Measurements from ENCODE around the gene ABLIM1. TPM values are rescaled to one million over a fixed set of nuclear protein-coding genes. Genes with fewer than 3 reads are reported as not detected.
"Not testable (repeated sequence)": the region's sequence is repeated elsewhere in the genome, so short reads cannot be mapped to it uniquely, and the experiment has no call there.

The ABLIM1 gene
- 1.8 and 2.3 TPM in 2 replicates for total RNA-seq (2014; rRNA removed; shearing (Covaris generic))

DNA sequence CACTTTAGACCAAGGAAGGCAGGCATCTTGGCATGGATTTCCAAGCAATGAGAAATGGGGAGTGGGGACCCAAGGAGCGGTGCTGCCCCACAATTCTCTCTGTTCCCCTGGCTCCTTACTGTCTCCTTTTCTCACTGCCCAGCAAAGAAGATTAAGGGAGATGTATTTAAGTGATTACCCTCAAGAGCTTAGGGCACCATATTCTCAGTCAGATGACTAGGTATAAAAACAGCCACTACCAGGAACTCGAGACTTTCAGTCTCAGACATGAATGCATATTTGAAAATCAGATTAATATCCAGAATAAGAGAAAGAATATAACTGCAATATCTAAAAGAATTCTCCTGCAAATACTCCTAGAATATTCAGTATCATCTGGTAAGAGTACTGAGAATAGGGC lies at the start of gene ABLIM1:
Gene ABLIM1, minus strand, starts transcription at position 101 of the 400 bp plus-strand sequence. Its CDS starts 75 bp downstream, at position 26.
- no peak for DNase-seq (ENCODE audit: low spot score)

DNA sequence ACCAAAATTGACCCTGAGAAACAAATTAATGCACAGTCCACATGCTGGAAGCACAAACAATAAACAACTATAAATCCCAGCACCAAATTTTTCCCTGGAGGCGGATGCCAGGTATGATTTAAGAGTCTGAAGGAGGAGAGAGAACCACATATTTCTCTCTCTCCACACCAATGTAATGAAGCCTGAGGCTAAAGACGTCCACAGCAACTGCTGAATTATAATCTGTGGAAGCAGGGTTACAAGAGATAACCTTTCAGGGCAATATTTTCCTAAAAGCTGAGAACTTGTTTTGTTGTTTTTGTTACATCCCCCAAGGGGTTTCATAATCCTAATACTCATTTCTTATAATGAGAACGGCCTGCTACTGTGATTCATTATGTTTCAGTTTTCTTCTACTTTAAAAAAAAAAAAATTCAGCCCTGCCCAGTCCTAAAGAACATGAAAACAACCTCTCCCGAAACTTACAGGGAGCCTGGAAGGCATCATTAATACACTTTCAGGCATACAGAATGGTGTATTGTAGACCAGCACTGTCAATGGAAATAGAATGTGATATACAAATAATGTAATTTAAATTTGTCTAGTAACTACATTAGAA lies 48.5 kb upstream of the ABLIM1 start:
- no peak for DNase-seq (ENCODE audit: low spot score)

DNA sequence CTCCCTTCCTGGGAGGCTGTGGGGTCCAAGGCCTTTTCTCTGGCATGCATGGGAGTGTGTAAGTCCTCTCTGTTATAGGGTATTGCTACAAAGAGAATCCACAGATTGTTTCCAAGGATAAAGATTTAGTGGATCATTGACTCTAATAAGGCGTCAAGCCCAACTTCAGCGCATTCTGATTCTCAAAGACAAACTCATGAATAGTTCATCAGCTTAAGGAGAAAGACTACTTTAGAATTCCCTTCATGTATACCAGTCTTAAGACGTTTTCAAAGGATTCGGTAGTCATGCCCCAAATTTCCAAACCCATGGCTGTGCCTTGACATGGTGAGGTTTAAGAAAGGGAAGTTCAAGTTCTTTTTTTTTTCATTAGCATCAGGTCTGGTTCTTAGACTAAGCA lies 46.6 kb upstream of the ABLIM1 start:
- DNase-seq (ENCODE audit: low spot score): no peak

DNA sequence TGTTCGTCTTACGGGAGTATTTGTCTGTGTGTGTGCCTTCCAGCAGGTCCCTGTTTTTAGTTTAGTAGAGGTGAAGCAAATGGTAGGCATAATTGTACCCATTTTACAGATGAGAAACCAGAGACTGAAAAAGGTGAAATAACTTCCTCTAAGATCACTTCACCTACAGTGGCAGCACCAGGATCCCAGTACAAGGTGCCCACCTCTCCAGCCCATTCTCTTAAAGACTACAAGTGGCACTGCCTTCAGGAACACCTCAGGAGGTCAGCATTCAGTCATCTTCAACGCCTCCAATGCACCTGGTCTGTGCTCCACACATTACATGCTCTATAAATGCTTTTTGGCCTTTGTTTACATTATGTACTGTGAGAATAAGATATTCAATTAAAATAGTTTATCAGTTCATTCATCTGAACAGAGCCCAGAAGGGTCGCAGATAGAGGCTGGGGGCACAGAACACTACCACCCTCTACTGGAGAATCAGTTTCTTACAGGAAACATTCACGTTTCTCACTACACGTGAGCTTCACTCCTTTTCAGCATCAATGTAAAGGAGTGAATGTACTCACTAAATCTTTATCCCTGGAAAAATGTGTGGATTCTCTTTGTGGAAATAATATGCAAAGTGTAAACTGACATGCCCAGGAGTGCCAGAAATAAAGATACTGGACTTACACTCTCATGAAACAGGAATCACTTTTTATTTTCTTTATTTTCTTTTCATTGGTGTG lies 45.5 kb upstream of the ABLIM1 start:
- peak; percentile 42 for DNase-seq (ENCODE audit: low spot score)

DNA sequence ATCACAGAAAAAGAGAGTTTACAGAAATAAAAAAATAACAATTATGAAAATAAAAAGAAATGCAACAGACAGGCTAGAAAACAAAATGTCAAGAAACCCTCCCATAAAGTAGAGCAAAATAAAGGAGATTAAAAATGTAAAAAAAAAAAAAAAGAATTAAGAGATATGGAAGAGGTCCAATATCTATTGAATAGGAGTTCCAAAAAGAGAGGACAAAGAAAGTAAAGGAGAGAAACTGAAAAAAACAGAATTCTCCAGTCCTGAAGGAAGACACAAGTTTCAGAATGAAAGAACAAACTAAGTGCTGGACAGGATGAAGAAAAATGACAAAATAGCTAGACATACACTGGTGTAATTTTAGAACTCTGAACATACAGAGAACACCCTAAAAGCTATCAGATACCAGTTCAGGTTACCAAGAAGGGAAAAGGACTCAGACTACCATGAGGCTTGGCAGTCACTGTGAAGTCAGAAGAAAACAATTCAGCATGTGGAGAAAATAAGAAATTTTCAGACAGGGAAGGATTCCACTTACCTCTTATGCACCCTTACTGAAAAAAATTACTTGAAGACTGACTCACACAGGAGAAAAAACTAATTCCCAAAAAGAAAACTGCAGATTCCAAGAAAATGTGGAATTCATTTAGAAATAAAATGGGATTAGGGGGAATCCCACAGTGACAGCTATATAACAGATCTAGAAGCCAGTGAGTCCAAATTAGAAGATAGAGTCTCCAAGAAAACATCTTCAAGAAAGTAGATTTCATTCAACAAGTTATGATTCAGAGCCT lies 40.4 kb upstream of the ABLIM1 start:
- DNase-seq (ENCODE audit: low spot score): no peak

DNA sequence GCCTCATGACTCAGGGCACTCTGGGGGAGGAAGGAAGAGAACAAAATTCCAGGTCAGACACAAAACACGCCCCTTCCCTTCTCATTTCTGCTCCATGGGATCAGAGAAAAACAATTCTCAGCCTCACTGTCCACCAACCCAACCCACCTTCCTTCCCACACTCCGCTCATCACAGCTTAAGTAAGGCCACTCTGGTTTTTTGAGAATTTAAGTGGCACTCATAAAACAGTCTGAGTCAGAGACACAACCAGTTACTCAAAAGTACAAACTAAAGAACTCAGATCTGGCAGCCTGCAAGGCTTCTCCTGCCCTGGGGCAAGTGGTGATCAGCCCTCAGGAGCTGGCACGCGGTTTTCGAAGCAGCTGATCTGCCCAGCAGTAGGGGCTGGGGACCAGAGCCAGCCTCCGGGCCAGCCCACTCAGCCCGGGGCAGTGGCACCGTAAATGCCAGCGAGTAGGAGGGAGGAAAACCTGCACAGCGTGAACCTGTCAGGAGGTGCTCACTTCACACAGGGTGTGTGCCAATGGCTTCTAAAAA lies 39.1 kb upstream of the ABLIM1 start:
- DNase-seq (ENCODE audit: low spot score): peak; percentile 79

DNA sequence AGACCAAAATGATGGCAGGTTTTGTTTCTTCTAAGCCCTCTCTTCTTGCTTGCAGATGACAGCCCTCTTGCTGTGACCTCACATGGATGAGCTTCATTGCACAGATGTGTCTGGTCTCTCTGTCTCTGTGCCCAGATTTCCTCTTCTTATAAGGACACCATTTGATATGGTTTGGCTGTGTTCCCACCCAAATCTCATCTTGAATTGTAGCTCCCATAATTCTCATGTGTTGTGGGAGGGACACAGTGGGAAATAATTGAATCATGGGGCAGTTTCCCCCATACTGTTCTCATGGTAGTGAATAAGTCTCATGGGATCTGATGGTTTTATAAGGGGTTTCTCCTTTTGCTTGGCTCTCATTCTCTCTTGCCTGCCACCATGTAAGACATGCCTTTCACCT lies 38.2 kb upstream of the ABLIM1 start:
- DNase-seq (ENCODE audit: low spot score): not testable (repeated sequence)

DNA sequence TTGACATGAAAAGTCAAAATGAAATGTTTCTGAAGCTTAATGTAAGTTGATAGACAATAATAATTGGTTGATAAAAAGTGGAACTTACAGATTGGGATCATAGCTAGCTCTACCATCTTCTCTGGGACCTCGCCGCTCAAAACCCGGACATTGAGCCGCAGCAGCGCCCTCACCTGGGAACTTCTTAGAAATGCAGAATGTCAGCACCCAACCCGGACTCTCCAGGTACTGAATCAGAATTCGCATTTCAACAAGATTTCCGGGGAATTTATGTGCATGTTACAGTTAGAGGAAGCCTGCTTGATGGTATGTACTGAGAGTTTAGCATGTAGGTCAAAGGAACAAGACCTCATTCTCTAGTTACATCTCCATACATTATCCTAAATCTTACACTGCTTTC lies 36.7 kb upstream of the ABLIM1 start:
- DNase-seq (ENCODE audit: low spot score): no peak

DNA sequence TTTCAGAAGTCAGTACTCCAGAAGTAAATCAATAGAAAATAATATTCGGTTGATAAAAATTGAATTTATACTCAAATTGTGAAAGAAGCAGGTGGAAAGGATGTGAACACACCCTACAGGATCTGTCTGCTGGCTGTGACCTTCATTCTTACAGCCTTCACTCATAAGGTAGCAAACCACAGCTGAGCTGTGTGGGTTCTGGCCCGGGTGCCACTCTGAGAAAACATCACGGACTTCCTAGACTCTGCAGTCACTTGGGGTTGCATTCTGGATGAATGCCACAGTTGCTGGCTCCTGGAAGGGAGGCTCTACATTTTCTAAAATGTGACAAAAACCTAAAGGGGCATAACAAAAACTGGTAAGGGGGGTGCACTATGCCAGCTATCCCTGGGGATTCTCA lies 36.0 kb upstream of the ABLIM1 start:
- DNase-seq (ENCODE audit: low spot score): no peak

DNA sequence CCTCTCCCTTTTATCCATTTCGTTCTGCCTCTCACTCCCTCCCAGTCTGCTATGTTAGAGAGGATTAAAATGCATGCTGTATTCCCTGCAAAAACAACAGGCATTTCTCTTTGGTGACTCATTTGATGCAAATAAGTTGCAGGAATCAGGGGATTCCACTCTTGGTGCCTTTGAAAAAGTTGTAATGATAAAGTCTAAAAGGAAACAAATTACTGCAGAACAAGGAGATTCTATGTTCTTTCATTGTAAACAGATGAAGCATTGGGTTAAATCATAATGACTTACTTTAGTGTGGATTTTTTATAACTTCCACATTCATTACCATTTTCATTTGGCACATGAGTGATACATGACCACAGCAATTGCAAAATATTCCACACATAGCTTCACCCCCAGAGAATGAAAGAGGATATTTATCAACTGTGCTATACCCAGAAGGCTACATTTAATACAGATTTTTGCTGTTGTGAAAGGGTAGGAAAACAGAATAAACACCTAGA lies 33.4 kb upstream of the ABLIM1 start:
- DNase-seq (ENCODE audit: low spot score): peak; percentile 50

DNA sequence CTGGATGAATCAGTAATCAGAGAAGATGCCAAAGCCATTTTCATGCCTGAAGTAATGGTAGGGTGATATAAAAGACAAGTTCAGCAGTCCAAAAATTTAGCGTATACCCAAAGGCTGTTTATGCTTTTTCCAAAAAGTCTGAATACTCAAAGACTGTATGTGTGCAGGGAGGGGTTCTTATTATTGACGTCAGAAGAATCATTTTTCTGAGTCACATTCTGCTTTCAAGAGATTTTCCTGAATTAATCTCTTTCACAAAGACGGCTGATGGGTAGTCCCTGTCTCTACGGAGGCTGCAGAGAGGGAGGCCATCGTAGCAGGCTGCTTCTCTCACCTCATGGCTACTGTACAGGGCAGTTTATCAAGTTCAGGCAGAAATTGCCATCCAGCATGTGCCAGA lies 30.7 kb upstream of the ABLIM1 start:
- no peak for DNase-seq (ENCODE audit: low spot score)

DNA sequence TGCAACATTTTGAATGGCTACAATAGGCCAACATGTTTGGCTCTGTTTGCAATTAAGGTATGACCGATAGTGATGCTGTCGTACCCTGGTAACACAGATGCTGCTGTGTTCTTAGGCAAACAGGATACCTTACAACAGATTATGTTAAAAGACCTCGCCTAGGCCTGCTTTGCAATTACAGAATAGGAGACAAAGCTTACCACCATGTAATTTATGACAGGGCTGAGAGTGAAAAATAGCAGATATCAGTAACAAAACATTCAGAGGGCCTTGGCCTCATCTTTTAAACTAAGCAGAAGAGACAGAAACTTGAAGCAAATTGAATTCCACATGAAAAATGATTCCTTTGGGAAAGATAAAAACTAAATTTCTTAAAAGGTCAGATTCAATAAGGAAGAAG lies 29.4 kb upstream of the ABLIM1 start:
- DNase-seq (ENCODE audit: low spot score): no peak

DNA sequence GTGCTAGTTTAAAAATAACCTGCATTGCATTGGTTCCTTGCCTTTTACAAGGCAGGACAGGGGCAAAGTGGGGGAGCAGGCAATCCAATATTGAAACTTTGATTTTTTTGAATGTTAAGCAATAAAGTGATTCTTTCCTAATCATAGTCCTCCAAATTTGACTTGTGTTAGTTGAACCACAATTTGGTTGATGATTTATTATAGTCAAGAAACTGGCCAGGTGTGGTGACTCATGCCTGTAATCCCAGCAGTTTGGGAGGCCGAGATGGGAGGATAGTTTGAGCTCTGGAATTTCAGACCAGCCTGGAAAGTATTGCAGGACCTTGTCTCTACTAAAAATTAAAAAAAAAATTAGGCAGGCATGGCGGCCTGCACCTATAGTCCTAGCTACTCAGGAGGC lies 27.9 kb upstream of the ABLIM1 start:
- DNase-seq (ENCODE audit: low spot score): no peak

DNA sequence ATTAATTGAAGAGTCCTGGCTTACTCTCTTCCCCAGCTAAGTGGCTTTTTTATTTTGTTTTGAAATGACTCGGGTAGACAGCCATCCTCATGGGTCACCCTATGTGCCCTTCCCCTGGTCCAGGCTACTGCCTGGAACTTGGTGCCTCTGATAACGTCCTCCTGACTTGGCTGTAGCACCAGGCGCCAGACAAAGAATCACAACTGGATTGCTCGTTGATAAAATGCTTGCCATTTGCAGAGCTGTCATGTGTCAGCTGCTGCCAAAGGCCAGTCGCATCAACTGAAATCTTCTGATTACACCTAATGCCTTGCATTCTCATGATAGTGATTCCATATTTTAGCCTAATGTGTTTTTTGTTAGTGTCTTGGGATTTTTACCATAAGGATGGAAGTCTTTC lies 27.4 kb upstream of the ABLIM1 start:
- DNase-seq (ENCODE audit: low spot score): no peak

DNA sequence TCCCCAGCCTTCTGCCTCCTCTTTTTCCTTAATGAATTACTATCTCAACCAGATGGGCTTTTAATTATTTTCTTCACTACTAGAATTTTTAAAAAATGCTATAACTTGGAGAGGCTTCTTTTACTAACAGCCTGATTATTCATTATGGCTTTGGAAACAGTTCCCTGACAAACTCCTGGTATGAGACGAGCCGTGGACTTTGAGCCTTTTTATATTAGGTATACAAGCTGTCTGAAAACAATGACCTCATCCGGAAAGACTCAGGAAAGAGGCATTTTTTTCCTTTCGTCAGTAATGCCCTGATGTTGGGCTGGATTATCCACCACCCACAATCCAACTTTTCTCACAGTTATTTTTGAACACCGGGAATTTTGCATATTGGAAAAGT lies 26.7 kb upstream of the ABLIM1 start:
- peak; percentile 70 for DNase-seq (ENCODE audit: low spot score)

DNA sequence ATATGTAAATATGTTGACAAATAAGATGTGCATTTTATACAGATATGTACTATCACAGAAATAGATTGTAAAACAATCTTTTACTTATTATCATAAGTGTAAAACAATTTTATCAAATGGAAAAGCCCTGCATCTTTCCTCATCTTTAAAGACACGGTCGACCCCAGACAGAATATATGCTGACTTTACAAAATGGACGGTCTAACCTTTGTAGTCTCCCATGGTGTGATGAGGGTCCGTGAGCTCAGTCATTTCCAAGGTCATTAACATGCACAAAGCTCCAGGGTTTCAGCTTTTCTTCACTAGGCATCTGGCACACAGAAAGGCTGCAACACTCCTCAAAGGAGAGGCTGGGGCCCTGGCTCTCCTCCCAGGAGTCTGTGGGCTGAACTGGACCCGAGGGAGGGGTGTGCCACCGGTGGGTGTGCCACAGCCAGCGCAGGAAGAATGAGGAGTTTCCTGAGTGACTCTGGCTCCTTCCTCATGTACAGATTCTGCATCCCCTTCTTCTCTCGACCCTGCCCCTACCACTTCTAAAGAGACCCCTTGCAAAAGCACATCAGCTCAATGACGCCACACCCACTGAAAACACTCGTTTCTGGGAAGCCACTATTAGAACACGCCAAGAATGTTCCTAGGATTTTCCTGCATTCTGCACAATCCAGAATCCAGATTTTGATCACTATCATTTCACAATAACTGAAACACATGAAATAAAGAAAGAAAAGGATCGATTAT lies 26.2 kb upstream of the ABLIM1 start:
- no peak for DNase-seq (ENCODE audit: low spot score)

DNA sequence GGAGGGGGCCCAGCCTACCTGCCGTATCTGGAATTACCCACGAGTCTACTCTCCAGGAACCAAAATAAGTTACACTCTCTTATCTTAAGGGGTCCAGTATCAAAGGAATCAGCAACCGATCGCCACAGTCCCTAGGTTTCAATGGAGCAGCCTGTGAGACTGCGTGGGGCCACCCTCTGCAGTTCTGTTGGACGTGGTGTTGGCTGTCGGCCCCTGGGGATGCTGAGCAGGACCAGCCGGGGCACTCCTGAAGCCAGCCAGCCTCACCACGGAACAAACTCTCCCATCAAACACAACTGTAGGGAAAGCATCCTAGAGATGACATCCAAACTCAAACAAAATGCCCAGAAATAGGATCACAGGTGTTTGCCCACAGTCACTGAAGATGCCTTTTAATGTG lies 25.5 kb upstream of the ABLIM1 start:
- no peak for DNase-seq (ENCODE audit: low spot score)

DNA sequence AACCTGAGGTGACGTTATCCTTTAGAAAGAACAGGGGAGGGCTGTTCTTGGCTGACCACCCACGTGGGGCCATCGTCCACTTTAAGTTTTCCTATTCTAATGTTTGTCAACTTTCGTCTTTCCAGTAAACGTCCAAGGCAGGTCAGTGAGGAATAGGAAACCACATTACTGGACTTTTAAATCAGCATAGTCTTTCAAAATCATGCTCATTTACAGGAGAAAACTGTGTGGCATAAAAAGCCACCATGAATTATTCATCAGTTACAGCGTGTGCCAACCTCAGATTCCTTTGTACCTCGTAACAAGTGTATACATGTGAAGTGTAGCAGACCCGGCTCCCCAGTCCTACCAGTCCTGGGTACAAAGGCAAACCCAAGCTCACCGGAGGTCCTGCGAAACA lies 25.1 kb upstream of the ABLIM1 start:
- no peak for DNase-seq (ENCODE audit: low spot score)

DNA sequence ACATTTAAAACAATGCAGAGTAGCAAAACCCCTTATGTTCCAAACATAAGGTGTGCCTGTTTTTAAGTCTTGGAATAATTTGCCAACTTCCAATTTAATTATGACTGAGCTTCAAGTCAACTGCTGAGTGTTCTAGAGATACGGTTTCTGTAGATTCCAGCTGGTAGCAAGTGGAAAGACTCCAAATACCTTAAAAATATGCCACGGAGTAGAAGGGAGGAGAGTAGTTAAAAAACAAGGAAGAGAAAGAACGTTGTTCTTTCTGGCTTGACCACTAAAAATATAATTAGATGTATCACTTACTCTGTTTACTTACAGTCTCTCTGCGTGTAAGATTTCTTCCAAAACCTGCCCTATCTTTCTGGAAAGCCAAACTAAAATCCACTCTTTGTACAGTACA lies 24.5 kb upstream of the ABLIM1 start:
- DNase-seq (ENCODE audit: low spot score): no peak

DNA sequence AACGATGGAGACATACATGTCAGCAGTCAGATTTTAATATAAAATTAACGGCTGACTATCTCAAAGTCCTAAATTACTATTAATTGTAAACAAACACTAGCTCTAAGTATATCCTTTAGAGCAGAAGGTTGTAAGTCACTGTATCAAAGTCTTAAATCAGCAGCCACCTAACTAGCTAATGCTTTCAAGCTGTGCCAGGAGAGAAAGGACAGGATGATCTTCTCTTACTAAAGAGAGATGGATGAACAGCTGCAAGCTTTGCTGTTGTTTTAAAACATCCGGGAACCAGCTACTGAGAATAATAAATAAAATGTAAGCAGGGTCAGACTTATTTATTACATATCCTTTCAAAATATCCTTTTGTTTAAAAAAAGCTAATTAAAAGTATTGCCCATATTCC lies 24.0 kb upstream of the ABLIM1 start:
- no peak for DNase-seq (ENCODE audit: low spot score)

DNA sequence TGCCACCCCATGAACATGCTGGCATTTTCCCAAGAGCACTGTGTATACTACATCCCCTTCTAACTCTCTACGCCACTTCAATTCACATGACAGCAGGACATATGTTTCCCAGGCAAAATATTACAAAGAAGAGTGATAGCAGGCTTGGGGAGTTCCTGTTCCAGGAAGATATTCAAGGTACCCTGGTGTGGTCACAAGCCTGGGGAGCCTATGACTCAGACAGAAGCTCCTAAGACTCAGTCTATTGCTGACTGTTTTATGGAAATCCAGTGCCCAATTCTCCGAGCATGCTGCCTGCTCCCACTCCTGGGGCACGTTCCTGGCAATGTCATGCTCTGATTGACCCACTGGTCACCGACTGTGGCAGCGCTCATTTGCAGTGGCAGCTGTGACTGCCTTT lies 23.5 kb upstream of the ABLIM1 start:
- DNase-seq (ENCODE audit: low spot score): peak; percentile 84
